SK-N-SH treated with all-trans-retinoic acid at 6 μM for 48 hours (cell line): Measurements from ENCODE around the gene ARL15.

Experiments
- ATAC-seq: fragments of 200-7000 bp; cut with Tn5 transposase; 3 replicates; pipeline ENCODE4 v1.9.1; 2020; ENCODE audit warnings: mild to moderate bottlenecking, moderate library complexity
- ARNTL ChIP-seq: fragments of 450-650 bp; formaldehyde crosslinking; IDR thresholded peaks from 2 replicates; pipeline ENCODE4 v1.5.0; 2020; ENCODE audit warnings: low read depth, mild to moderate bottlenecking, moderate library complexity, borderline replicate concordance
- BACH2 ChIP-seq: fragments of 250-450 bp; sonication (Bioruptor Pico); IDR thresholded peaks from 2 replicates; pipeline ENCODE4 v1.9.0; 2021; ENCODE audit warnings: mild to moderate bottlenecking, borderline replicate concordance
- CSDC2 ChIP-seq: fragments of 250-450 bp; sonication (Bioruptor Pico); IDR thresholded peaks from 2 replicates; pipeline ENCODE4 v1.5.0; 2020; ENCODE audit warnings: mild to moderate bottlenecking, moderate library complexity
- GLIS3 ChIP-seq: fragments of 250-450 bp; sonication (Bioruptor Pico); IDR thresholded peaks from 2 replicates; pipeline ENCODE4 v1.5.0; 2020; ENCODE audit warnings: mild to moderate bottlenecking, moderate library complexity
- ISL1 ChIP-seq: fragments of 250-450 bp; sonication (Bioruptor Pico); IDR thresholded peaks from 2 replicates; pipeline ENCODE4 v2.1.2; 2022; ENCODE audit warnings: mild to moderate bottlenecking, moderate library complexity
- OSR1 ChIP-seq: fragments of 250-450 bp; sonication (Bioruptor Pico); IDR thresholded peaks from 2 replicates; pipeline ENCODE4 v1.8.0; 2022; ENCODE audit warnings: moderate library complexity, mild to moderate bottlenecking, inconsistent platforms
- PPARA ChIP-seq: fragments of 250-450 bp; sonication (Bioruptor Pico); IDR thresholded peaks from 2 replicates; pipeline ENCODE4 v1.5.0; 2020; ENCODE audit warnings: mild to moderate bottlenecking, borderline replicate concordance
- RARB ChIP-seq: fragments of 250-450 bp; sonication (Bioruptor Pico); IDR thresholded peaks from 2 replicates; pipeline ENCODE4 v1.8.0; 2021; ENCODE audit warnings: mild to moderate bottlenecking, moderate library complexity
- SNAI2 ChIP-seq: fragments of 250-450 bp; sonication (Bioruptor Pico); IDR thresholded peaks from 2 replicates; pipeline ENCODE4 v1.5.0; 2020; ENCODE audit warnings: mild to moderate bottlenecking, moderate library complexity
- TCF4 ChIP-seq: fragments of 250-450 bp; sonication (Bioruptor Pico); IDR thresholded peaks from 2 replicates; pipeline ENCODE4 v1.8.0; 2021; ENCODE audit warnings: mild to moderate bottlenecking, moderate library complexity, borderline replicate concordance
- TOX ChIP-seq: fragments of 250-450 bp; sonication (Bioruptor Pico); IDR thresholded peaks from 2 replicates; pipeline ENCODE4 v1.8.0; 2021; ENCODE audit warnings: mild to moderate bottlenecking, moderate library complexity, borderline replicate concordance
- ZC3H10 ChIP-seq: fragments of 250-450 bp; sonication (Bioruptor Pico); IDR thresholded peaks from 2 replicates; pipeline ENCODE4 v1.5.1; 2021; ENCODE audit warnings: mild to moderate bottlenecking, moderate library complexity
- ZFP3 ChIP-seq: fragments of 250-450 bp; sonication (Bioruptor Pico); IDR thresholded peaks from 2 replicates; pipeline ENCODE4 v1.5.0; 2020; ENCODE audit warnings: mild to moderate bottlenecking, moderate library complexity
- ZFP30 ChIP-seq: fragments of 450-650 bp; formaldehyde crosslinking; IDR thresholded peaks from 2 replicates; pipeline ENCODE4 v1.5.0; 2022; ENCODE audit warnings: mild to moderate bottlenecking, moderate library complexity
- ZNF565 ChIP-seq: fragments of 450-650 bp; formaldehyde crosslinking; conservative IDR thresholded peaks from 2 replicates; pipeline ENCODE4 v1.5.0; 2020; ENCODE audit warnings: low read depth, mild to moderate bottlenecking, moderate library complexity
- ZNF70 ChIP-seq: fragments of 450-650 bp; formaldehyde crosslinking; IDR thresholded peaks from 2 replicates; pipeline ENCODE4 v1.5.0; 2020; ENCODE audit warnings: mild to moderate bottlenecking, moderate library complexity
- ZNF8 ChIP-seq: fragments of 450-650 bp; formaldehyde crosslinking; IDR thresholded peaks from 2 replicates; pipeline ENCODE4 v1.5.0; 2020; ENCODE audit warnings: mild to moderate bottlenecking, moderate library complexity
- TF ChIP-seq, protein P1 (sequence below): fragments of 250-450 bp; sonication (Bioruptor Pico); IDR thresholded peaks from 2 replicates; pipeline ENCODE4 v1.5.0; 2020; ENCODE audit warnings: mild to moderate bottlenecking, moderate library complexity
- TF ChIP-seq, protein P2 (sequence below): fragments of 250-450 bp; sonication (Bioruptor Pico); IDR thresholded peaks from 2 replicates; pipeline ENCODE4 v1.5.1; 2020; ENCODE audit warnings: low read depth, mild to moderate bottlenecking, moderate library complexity
- TF ChIP-seq, protein P3 (sequence below): fragments of 250-450 bp; sonication (Bioruptor Pico); IDR thresholded peaks from 2 replicates; pipeline ENCODE4 v1.8.0; 2020; ENCODE audit warnings: mild to moderate bottlenecking, moderate library complexity, borderline replicate concordance
- TF ChIP-seq, protein P4 (sequence below): fragments of 250-450 bp; sonication (Bioruptor Pico); IDR thresholded peaks from 2 replicates; pipeline ENCODE4 v1.5.1; 2021; ENCODE audit warnings: mild to moderate bottlenecking, moderate library complexity
- TF ChIP-seq, protein P5 (sequence below): fragments of 250-450 bp; sonication (Bioruptor Pico); IDR thresholded peaks from 2 replicates; pipeline ENCODE4 v1.8.0; 2021; ENCODE audit warnings: low read depth, mild to moderate bottlenecking, moderate library complexity, borderline replicate concordance

The ARL15 gene

DNA sequence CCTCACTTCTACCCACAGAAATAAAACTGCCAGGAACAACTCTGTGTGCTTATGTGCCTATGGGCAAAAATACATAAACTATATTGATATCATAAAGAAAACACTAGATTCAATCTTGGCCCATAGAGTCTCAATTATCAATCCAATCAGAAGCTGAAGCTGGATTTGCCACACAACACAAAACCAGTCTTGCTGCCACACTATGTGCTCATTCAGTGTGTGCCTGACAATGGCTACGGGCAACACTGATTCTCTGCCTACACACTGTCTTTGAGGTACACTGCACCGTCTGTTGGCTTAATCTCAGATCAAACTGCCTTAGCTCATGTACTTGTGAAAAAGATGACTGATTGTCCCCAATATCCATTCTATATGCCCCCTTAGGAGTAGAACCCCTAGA, 35.4 kb downstream of the ARL15 start:
- TF ChIP-seq, protein P1, sequence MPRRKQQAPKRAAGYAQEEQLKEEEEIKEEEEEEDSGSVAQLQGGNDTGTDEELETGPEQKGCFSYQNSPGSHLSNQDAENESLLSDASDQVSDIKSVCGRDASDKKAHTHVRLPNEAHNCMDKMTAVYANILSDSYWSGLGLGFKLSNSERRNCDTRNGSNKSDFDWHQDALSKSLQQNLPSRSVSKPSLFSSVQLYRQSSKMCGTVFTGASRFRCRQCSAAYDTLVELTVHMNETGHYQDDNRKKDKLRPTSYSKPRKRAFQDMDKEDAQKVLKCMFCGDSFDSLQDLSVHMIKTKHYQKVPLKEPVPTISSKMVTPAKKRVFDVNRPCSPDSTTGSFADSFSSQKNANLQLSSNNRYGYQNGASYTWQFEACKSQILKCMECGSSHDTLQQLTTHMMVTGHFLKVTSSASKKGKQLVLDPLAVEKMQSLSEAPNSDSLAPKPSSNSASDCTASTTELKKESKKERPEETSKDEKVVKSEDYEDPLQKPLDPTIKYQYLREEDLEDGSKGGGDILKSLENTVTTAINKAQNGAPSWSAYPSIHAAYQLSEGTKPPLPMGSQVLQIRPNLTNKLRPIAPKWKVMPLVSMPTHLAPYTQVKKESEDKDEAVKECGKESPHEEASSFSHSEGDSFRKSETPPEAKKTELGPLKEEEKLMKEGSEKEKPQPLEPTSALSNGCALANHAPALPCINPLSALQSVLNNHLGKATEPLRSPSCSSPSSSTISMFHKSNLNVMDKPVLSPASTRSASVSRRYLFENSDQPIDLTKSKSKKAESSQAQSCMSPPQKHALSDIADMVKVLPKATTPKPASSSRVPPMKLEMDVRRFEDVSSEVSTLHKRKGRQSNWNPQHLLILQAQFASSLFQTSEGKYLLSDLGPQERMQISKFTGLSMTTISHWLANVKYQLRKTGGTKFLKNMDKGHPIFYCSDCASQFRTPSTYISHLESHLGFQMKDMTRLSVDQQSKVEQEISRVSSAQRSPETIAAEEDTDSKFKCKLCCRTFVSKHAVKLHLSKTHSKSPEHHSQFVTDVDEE: no peak
- no peak for TF ChIP-seq TCF4 (CRISPR knock-in tag)
- no peak for TF ChIP-seq ZNF8 (CRISPR knock-in tag)
- TF ChIP-seq RARB (CRISPR knock-in tag): no peak
- TF ChIP-seq, protein P2, sequence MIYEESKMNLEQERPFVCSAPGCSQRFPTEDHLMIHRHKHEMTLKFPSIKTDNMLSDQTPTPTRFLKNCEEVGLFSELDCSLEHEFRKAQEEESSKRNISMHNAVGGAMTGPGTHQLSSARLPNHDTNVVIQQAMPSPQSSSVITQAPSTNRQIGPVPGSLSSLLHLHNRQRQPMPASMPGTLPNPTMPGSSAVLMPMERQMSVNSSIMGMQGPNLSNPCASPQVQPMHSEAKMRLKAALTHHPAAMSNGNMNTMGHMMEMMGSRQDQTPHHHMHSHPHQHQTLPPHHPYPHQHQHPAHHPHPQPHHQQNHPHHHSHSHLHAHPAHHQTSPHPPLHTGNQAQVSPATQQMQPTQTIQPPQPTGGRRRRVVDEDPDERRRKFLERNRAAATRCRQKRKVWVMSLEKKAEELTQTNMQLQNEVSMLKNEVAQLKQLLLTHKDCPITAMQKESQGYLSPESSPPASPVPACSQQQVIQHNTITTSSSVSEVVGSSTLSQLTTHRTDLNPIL (CRISPR knock-in tag): no peak
- TF ChIP-seq OSR1 (CRISPR knock-in tag): no peak
- no peak for TF ChIP-seq BACH2 (CRISPR knock-in tag)
- TF ChIP-seq, protein P3, sequence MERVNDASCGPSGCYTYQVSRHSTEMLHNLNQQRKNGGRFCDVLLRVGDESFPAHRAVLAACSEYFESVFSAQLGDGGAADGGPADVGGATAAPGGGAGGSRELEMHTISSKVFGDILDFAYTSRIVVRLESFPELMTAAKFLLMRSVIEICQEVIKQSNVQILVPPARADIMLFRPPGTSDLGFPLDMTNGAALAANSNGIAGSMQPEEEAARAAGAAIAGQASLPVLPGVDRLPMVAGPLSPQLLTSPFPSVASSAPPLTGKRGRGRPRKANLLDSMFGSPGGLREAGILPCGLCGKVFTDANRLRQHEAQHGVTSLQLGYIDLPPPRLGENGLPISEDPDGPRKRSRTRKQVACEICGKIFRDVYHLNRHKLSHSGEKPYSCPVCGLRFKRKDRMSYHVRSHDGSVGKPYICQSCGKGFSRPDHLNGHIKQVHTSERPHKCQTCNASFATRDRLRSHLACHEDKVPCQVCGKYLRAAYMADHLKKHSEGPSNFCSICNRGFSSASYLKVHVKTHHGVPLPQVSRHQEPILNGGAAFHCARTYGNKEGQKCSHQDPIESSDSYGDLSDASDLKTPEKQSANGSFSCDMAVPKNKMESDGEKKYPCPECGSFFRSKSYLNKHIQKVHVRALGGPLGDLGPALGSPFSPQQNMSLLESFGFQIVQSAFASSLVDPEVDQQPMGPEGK (CRISPR knock-in tag): no peak
- TF ChIP-seq ZFP3 (CRISPR knock-in tag): no peak
- TF ChIP-seq PPARA (CRISPR knock-in tag): no peak
- TF ChIP-seq, protein P4, sequence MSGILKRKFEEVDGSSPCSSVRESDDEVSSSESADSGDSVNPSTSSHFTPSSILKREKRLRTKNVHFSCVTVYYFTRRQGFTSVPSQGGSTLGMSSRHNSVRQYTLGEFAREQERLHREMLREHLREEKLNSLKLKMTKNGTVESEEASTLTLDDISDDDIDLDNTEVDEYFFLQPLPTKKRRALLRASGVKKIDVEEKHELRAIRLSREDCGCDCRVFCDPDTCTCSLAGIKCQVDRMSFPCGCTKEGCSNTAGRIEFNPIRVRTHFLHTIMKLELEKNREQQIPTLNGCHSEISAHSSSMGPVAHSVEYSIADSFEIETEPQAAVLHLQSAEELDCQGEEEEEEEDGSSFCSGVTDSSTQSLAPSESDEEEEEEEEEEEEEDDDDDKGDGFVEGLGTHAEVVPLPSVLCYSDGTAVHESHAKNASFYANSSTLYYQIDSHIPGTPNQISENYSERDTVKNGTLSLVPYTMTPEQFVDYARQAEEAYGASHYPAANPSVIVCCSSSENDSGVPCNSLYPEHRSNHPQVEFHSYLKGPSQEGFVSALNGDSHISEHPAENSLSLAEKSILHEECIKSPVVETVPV: no peak
- TF ChIP-seq ZNF70 (CRISPR knock-in tag): no peak
- TF ChIP-seq SNAI2 (CRISPR knock-in tag): no peak
- no peak for TF ChIP-seq ZNF565 (CRISPR knock-in tag)
- TF ChIP-seq ZC3H10 (CRISPR knock-in tag): no peak
- TF ChIP-seq ZFP30 (CRISPR knock-in tag): no peak
- no peak for ATAC-seq

DNA sequence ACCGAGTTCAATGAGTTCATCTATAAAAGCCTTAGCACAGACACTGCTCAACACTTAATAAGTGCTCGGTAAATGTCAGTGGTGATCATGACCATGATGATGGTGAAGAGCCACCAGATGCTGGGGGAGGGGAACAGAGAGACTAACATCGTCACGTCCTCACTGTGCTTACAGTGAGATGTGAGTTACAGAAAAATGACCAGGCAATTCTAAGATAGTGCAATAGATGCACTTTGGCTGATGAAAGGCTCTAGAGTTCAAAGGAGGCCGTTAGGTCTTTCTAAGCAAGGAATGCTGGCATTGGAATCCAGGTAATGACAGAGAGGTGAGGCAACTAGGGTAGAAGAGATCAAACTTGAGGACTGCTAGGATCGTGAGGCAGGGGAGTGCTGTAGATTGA, 36.7 kb downstream of the ARL15 start:
- no peak for ATAC-seq
- TF ChIP-seq TOX (CRISPR knock-in tag) (no peak), OSR1 (CRISPR knock-in tag) (no peak)
- TF ChIP-seq, all 23 proteins: peak for 0

DNA sequence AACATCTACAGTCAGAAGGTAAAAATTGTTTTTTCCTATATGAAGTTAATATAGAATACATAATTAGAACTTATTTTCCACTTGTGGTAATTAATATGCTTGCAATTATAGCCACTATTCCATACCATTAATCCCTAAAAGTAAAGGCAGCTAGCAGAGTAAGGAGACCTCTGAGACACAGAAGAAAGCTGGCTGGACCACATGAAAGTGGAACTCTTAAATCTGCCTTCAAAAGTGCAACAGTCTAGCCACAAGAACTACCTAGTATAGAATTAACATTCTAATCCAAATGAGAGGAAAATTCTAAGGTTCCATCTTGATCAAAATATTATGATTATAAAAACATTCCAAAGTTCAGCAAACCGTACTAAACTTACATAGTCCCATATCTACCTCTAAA, 37.6 kb downstream of the ARL15 start:
- no peak for ATAC-seq
- TF ChIP-seq ISL1 (no peak), RARB (CRISPR knock-in tag) (no peak), SNAI2 (CRISPR knock-in tag) (no peak), CSDC2 (CRISPR knock-in tag) (no peak), TOX (CRISPR knock-in tag) (no peak), PPARA (CRISPR knock-in tag) (no peak), ZFP3 (CRISPR knock-in tag) (no peak), ZNF565 (CRISPR knock-in tag) (no peak), ARNTL (CRISPR knock-in tag) (no peak), GLIS3 (no peak), ZNF70 (CRISPR knock-in tag) (no peak), ZNF8 (CRISPR knock-in tag) (no peak), OSR1 (CRISPR knock-in tag) (no peak)
- TF ChIP-seq, protein P5, sequence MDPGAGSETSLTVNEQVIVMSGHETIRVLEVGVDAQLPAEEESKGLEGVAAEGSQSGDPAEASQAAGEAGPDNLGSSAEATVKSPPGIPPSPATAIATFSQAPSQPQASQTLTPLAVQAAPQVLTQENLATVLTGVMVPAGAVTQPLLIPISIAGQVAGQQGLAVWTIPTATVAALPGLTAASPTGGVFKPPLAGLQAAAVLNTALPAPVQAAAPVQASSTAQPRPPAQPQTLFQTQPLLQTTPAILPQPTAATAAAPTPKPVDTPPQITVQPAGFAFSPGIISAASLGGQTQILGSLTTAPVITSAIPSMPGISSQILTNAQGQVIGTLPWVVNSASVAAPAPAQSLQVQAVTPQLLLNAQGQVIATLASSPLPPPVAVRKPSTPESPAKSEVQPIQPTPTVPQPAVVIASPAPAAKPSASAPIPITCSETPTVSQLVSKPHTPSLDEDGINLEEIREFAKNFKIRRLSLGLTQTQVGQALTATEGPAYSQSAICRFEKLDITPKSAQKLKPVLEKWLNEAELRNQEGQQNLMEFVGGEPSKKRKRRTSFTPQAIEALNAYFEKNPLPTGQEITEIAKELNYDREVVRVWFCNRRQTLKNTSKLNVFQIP (CRISPR knock-in tag): no peak
- TF ChIP-seq, protein P3 (CRISPR knock-in tag): no peak
- TF ChIP-seq, protein P2 (CRISPR knock-in tag): no peak
- TF ChIP-seq, protein P1: no peak
